GM21737 (cell line): Measurements from ENCODE around the gene QKI.
"Not testable (repeated sequence)": the region's sequence is repeated elsewhere in the genome, so short reads cannot be mapped to it uniquely, and the experiment has no call there.

Source experiments
- ATAC-seq: cut with Tn5 transposase; IDR thresholded peaks from one replicate; pipeline ENCODE4 v1.9.1; 2021; ENCODE audit warnings: mild to moderate bottlenecking, moderate library complexity; ENCODE audit not compliant: unreplicated experiment

Gene QKI

GRCh38 chr6:163413345-163414116 lies 987 bp upstream of the QKI start:
- peak; percentile 45 for ATAC-seq

GRCh38 chr6:163414946-163415619 lies 565 bp downstream of the QKI start:
- peak; percentile 0 for ATAC-seq

- ATAC-seq, result no peak
Observed at GRCh38 chr6:163415620-163416556, 1.4 kb downstream of the QKI start.

DNA sequence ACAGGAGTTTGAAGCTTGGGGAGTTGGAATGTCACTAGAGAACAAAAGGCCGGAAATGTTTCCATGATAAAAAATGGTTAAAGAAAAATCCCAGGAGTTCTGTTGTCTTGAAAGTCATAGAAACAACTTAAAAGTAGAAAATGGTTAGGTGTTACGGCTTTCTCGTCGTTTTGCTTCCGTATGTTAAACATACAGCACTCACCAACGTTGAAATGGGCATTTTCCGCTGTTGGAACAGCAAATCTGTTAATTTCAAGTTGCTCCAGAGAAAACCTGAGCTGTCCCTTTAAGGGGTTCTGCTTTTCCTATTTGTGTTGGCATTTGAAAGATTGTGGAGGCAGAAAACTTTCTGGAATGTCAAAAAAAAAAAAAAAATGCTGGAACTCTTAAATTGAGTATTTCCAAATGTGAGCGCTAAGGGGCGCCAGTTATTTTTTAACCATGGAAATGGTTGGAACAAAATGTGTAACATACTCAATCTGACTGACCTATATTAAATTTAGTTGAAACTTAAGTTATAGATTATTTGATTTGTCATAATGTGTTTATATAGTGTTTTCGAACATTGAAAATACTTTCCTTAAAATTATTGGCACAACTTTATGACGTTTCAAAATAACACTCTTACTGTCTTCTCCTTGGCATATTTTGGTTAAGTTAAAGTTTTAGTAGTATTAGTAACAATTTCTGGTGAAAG lies 2.2 kb downstream of the QKI start:
- ATAC-seq, result no peak

GRCh38 chr6:163417595-163417994 lies 3.1 kb downstream of the QKI start:
- no peak for ATAC-seq

DNA sequence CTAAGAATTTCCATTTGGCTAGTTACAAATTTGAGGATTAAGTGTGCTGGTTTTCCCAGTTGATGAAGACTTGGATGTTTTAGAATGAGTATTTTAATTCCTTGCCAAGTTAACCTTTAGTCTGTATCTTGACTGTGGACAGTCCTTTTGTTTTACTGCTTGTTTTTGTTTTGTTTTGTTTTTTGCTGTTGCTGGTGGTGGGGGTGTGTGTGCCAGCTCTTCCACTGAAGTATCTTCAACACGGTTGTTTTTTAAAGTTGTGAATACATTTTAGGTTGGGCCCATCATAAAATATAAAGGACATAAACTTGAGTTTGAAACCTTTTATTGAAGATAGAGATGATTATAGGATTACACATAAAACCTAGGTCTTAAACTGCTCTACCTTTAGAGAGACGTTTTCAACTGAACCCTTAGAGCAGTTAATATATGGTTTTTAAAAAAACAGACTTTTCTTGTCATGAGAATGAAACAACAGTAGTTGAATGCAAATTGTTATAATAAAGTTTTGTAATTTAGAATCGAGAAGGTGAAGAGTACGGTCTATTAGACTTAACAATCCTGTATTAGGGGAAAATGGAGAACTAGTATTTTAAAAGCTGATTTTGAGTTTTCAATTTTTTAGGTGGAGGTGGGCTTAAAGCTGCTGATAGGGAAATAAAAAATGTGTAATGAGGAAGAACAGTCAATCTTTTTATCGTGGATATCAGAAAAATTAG lies 4.0 kb downstream of the QKI start:
- no peak for ATAC-seq

GRCh38 chr6:163419413-163420288 lies 5.1 kb downstream of the QKI start:
- no peak for ATAC-seq

- no peak for ATAC-seq
Observed at GRCh38 chr6:163420289-163420614, 5.7 kb downstream of the QKI start.

DNA sequence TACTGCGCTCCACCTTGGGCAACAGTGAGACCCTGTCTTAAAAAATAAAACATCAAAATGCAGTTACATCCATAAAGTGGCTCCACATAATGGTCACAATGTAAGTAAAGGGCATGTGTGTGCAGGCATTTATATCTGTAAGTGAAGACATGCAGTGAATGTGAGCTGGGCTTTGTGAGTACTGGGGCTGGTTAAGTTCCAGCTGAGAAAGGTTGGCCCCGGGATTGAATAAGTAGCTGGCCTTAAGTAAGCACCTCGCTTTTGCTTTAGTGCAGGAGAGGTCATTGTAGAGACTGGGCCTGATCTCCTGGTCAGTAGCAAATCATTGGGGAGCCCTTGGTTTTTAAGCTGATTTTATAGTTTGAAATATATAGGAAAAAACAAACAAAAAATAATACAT lies 8.0 kb downstream of the QKI start:
- ATAC-seq, result no peak

GRCh38 chr6:163423696-163424095 lies 9.2 kb downstream of the QKI start:
- ATAC-seq, result no peak

GRCh38 chr6:163427498-163428254 lies 13.2 kb downstream of the QKI start:
- no peak for ATAC-seq

GRCh38 chr6:163428373-163428772 lies 13.9 kb downstream of the QKI start:
- no peak for ATAC-seq

- no peak for ATAC-seq
Observed at GRCh38 chr6:163429858-163430448, 15.4 kb downstream of the QKI start.

DNA sequence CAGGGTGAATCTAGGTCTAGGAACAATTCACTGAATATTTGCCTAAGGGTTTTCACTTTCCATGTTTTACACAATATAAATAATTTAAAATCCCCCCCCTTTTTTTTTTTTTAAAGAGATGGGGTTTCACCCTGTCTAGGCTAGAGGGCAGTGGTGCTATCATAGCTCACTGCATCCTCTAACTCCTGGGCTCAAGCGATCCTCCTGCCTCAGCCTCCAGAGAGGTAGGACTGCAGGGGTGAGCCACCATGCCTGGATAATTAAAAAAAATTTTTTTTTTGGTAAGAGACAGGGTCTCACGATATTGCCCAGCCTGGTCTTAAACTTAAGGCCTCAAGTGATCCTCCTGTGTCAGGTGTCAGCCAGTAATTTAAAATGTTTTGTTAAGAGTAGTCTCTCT lies 17.8 kb downstream of the QKI start:
- ATAC-seq, result no peak

- ATAC-seq, result not testable (repeated sequence)
Observed at GRCh38 chr6:163433486-163433885, 19.0 kb downstream of the QKI start.

GRCh38 chr6:163435023-163435422 lies 20.5 kb downstream of the QKI start:
- ATAC-seq, result no peak

- ATAC-seq, result no peak
Observed at GRCh38 chr6:163436843-163437242, 22.3 kb downstream of the QKI start.

DNA sequence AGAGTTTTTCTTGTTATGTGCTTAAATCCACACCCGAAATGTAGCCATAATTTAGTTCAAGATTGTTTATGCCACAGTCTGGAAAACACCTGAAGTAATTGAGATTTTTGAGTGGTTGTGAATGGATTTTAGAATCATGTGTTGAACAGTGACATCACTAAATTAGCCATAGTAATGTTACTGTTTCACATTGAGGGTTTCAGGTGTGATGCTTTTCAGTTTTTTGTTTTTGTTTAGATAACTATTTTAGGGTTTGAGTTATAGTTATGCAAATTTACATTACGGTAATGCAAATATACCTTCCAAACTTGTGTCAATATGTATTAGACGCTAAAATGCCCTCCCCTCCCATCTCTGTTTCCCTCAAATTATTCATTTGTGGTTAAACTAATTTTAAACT lies 22.9 kb downstream of the QKI start:
- ATAC-seq, result no peak
